Measurements from ENCODE around the gene CACFD1. TPM values are rescaled to one million over a fixed set of nuclear protein-coding genes. Genes with fewer than 3 reads are reported as not detected.
A peak's percentile ranks its signal among the peaks of the same experiment; 100 is the strongest.

The CACFD1 gene
- total RNA-seq, 1 experiment from 2014 or later: 6.9 TPM

DNA sequence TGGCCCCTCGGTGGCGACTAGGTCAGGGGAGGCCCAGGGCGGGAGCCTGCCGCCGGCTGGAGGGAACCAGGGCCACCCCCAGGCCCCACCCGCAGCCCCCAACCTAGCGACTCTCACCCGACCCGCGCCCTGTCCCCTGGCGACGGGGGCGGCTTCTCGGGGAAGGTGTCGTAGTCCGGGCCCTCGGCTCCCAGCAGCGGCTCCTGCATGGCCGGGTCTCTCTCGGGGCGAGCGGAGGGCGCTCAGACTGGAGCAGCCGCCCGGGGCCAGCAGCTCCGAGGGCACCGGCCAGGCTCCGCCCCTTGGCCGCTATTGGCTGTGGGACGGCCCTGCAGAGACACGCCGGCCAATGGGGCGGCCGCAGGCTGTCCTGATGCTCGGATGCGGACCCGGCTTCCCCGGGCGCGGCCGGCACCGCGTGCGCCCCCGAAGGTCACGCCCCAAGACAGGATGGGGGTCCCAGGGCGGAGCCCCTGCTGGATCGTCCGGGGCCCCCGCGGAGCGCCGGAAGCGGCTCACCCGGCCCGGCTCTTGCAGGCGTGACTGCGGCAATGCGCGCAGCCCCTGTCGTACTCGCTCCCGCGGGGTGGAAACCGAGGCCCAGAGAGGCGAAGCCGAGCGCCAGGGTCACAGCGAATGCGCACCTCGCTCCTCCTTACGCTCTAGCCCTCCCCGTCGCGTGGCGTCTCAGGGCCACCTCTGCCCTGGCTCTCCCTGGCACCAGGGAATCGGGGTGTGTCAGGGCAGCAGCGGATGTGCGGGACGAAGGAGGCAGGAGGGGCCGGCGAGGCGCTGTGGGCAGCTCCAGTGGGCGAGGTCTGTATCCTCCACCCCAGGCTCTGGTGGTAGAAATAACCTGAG lies 19.3 kb downstream of the CACFD1 start, which contains the start of gene SLC2A6 (continued):
- TF ChIP-seq ELF1 (IDR thresholded peaks at IDR 0.05; ENCODE audit: borderline replicate concordance, low read depth) (no peak), EZH2 (IDR thresholded peaks at IDR 0.05) (no peak), MAX (IDR thresholded peaks at IDR 0.05) (peak; percentile 79), POLR2AphosphoS5 (IDR thresholded peaks at IDR 0.05; ENCODE audit: low read depth, low read length) (peak; percentile 85), JUND (IDR thresholded peaks at IDR 0.05) (no peak), ZNF274 (IDR thresholded peaks at IDR 0.05; ENCODE audit: low read depth, low read length) (no peak), SRF (IDR thresholded peaks at IDR 0.05; ENCODE audit: low read depth) (no peak), RAD21 (IDR thresholded peaks at IDR 0.05; ENCODE audit: low read depth) (no peak), REST (IDR thresholded peaks at IDR 0.05; ENCODE audit: low read depth) (no peak), ZFX (IDR thresholded peaks at IDR 0.05) (peak; percentile 66; the same call in 1 of the 2 replicates), ATF3 (IDR thresholded peaks at IDR 0.05) (no peak), EZH2phosphoT487 (IDR thresholded peaks at IDR 0.05; ENCODE audit: borderline replicate concordance) (no peak), YY1 (IDR thresholded peaks at IDR 0.05; ENCODE audit: extremely low read depth, insufficient replicate concordance, low read depth, low read length) (no peak), POLR2A (IDR thresholded peaks at IDR 0.05; ENCODE audit: borderline replicate concordance, extremely low read depth, insufficient read depth, insufficient read length) (peak; percentile 54)
